Gastrocnemius medialis (tissue), 4 donors: Measurements from ENCODE around the gene FASTKD2. TPM values are rescaled to one million over a fixed set of nuclear protein-coding genes. Genes with fewer than 3 reads are reported as not detected.

Experiments
- ATAC-seq, 2 donors: fragments of 150-250 bp; one replicate each; pipeline ENCODE4 v1.9.1; 2016
- DNase-seq, 2 donors: peaks; one replicate each; pipeline ENCODE4 v3.0.0-alpha.2; 2019
- H3K27ac ChIP-seq, 4 donors: fragments of 200-600 bp; sonication (generic); 1 replicate in 1 of 4; 2 replicates in 3 of 4; pipeline ENCODE4 v1.5.1; 2016 to 2018; ENCODE audit warnings: mild to moderate bottlenecking in 2 of 4, moderate library complexity in 1 of 4
- H3K27me3 ChIP-seq, 3 donors: fragments of 200-600 bp; sonication (generic) in 2 of 3; 1 replicate in 1 of 3; 2 replicates in 2 of 3; pipeline versions ENCODE4 v1.5.1 to v1.6.0; 2016 to 2019; ENCODE audit warnings: mild to moderate bottlenecking in 1 of 3, moderate library complexity in 1 of 3
- H3K36me3 ChIP-seq, 2 donors: fragments of 200-600 bp; sonication (generic) in 1 of 2; one replicate each; pipeline ENCODE4 v1.5.1; 2017 to 2018
- H3K4me1 ChIP-seq, 2 donors: fragments of 200-600 bp; sonication (generic) in 1 of 2; one replicate each; pipeline ENCODE4 v1.5.1; 2016 to 2017; ENCODE audit warnings: mild to moderate bottlenecking in 2 of 2
- H3K4me3 ChIP-seq, 4 donors: fragments of 200-600 bp; sonication (generic) in 3 of 4; 1 replicate in 1 of 4; 2 replicates in 3 of 4; pipeline ENCODE4 v1.5.1; 2016 to 2019; ENCODE audit warnings: mild to moderate bottlenecking in 2 of 4
- H3K9me3 ChIP-seq, 3 donors: fragments of 200-600 bp; sonication (generic) in 2 of 3; 1 replicate in 1 of 3; 2 replicates in 2 of 3; pipeline ENCODE4 v1.5.1; 2016 to 2019
- POLR2A ChIP-seq, 2 donors: fragments of 450-650 bp; IDR thresholded peaks; one replicate each; pipeline ENCODE4 v1.6.1; 2017; ENCODE audit warnings: antibody characterized with exemption in 2 of 2, mild to moderate bottlenecking in 2 of 2, moderate library complexity in 2 of 2
- in situ Hi-C, 4 donors: fragments of 200-750 bp; cut with MboI; loops; one replicate each; pipeline versions ENCODE4 v1.15.0 to v1.8.0; 2017; ENCODE audit warnings: low sequenced_read_pairs in 4 of 4
- intact Hi-C: fragments of 100-400 bp; cut with DNase I; formaldehyde crosslinking; loops from one replicate; pipeline ENCODE4 v1.15.1; 2023; ENCODE audit warnings: low total_unique reads
- total RNA-seq, 4 donors: library from RNA; depleted of rRNA; stranded (reverse); fragments of >200 nt; gene quantifications; one replicate each; pipeline versions ENCODE4 v1.1.0 to v1.2.3, GENCODE V29; 2016
- TF ChIP-seq, protein P1 (sequence below), 5 experiments: fragments of 450-650 bp in 3 of 5; fragments of 200-600 bp in 2 of 5; sonication (generic) in 2 of 5; IDR thresholded peaks in 4 of 5; conservative IDR thresholded peaks in 1 of 5; 1 replicate in 4 of 5; 2 replicates in 1 of 5; pipeline ENCODE4 v1.5.1; 2016 to 2019; ENCODE audit warnings: antibody characterized with exemption in 5 of 5, mild to moderate bottlenecking in 3 of 5, moderate library complexity in 3 of 5

Gene FASTKD2
- total RNA-seq, 4 donors from 2014 or later: 42.9 to 68.6 (median 54.9) TPM

DNA sequence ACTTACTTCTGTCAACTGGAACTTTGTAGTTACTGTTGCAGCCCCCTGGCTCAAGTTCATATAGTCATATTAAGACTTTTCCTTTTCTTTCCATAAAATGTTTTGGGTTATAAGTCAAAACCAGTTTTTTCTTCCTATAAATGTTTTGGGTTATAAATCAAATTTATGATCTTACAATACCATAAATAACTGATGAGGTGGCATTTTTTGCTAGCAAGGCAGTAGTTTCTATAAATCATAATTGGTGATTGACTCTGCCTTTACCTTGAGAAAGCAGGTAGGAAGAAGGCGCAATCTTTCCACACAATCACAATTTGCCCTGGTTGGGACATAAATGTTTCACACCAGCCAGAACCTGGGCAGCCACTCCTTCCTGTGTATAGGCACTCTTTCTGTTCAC, 42.1 kb upstream of the FASTKD2 start:
- intact Hi-C loops (no loop called here), in situ Hi-C loops (no loop called here)
- no peaks in the 10 kb centered on the region for H3K4me1 ChIP-seq

DNA sequence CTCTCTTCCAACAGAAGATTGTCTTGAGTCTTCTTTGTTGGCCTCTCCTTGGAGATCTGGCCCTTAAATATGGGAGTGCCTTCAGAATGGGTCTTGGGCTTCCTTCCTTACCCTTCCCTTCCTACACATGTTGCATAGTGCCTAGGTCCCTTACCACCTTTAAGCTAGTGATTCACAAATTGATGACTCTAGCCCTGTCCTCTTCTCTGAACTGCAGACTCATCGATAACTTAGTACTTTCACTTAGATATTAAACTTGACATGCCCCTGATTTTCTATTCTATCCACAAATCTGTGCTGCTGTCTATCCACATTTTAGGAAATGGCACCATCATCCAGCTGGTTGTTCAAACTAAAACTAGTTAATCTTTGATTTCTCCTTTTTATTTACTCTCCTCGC, 38.1 kb upstream of the FASTKD2 start:
- no peaks in the 10 kb centered on the region for H3K9me3 ChIP-seq
- ATAC-seq: no peak
- no peak for TF ChIP-seq POLR2A (IDR thresholded peaks at IDR 0.05)
- TF ChIP-seq, protein P1, sequence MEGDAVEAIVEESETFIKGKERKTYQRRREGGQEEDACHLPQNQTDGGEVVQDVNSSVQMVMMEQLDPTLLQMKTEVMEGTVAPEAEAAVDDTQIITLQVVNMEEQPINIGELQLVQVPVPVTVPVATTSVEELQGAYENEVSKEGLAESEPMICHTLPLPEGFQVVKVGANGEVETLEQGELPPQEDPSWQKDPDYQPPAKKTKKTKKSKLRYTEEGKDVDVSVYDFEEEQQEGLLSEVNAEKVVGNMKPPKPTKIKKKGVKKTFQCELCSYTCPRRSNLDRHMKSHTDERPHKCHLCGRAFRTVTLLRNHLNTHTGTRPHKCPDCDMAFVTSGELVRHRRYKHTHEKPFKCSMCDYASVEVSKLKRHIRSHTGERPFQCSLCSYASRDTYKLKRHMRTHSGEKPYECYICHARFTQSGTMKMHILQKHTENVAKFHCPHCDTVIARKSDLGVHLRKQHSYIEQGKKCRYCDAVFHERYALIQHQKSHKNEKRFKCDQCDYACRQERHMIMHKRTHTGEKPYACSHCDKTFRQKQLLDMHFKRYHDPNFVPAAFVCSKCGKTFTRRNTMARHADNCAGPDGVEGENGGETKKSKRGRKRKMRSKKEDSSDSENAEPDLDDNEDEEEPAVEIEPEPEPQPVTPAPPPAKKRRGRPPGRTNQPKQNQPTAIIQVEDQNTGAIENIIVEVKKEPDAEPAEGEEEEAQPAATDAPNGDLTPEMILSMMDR (IDR thresholded peaks at IDR 0.05 in 4 of 5, conservative IDR thresholded peaks at IDR 0.05 in 1 of 5): no peak
- no peaks in the 10 kb centered on the region for H3K27me3 ChIP-seq
- H3K27ac ChIP-seq: no peak overlapping the region
- in situ Hi-C loops (no loop called here), intact Hi-C loops (no loop called here)
- no peaks in the 10 kb centered on the region for H3K4me1 ChIP-seq
- no peak for DNase-seq
- no peak overlapping the region for H3K4me3 ChIP-seq
- no peaks in the 10 kb centered on the region for H3K36me3 ChIP-seq

More for the DNA sequence above, 42.1 kb upstream of the FASTKD2 start:
- Histone ChIP-seq H3K9me3 (no peaks in the 10 kb centered on the region), H3K36me3 (no peaks in the 10 kb centered on the region), H3K4me3 (no peak overlapping the region), H3K27me3 (no peaks in the 10 kb centered on the region), H3K27ac (no peak overlapping the region)
- ATAC-seq (no peak), DNase-seq (no peak)
- no peak for TF ChIP-seq POLR2A (IDR thresholded peaks at IDR 0.05)
- TF ChIP-seq, protein P1 (IDR thresholded peaks at IDR 0.05 in 4 of 5, conservative IDR thresholded peaks at IDR 0.05 in 1 of 5): no peak

DNA sequence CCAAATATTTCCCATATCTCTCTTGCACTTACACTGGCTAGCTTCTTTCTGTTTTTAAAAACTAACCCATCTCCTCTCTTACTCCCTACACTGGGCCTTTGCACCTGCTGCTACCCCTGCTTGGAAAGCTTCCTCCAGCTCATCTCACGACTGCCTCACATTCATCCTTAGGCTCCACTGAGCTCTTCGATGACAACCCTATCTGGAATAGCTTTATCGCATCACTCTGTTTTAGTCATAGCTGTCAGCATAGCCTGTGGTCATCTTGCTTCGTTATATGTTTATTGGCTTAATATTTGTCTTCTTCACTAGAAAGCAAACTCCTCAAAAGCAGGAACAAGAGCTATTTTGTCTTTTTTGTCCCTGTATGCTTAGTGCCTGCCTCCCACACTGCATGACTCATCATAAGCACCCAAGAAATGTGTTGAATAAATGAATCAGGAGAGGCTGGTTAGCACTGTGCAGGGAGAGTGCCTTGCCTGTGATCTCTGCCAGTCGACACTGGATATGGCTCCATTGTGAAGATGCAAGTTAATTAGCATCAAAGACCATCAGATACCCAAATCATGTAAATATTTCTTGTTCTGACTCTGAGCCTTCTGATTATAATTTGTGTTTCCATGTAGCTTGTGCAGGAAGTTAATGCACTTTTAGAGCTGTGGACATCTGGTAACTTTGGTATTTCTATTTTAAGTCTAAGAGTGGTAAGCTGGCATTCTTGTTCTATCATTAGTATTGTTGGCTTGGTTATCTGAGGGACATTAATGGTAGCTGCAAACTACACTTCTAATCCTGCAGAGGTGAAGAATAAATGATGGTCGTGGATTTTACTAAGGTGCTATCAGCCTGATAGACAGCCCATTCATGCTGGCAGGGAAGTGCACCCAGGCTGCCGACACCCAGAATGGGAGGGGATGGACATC, 36.9 kb upstream of the FASTKD2 start:
- no peak for TF ChIP-seq POLR2A (IDR thresholded peaks at IDR 0.05)
- TF ChIP-seq, protein P1 (IDR thresholded peaks at IDR 0.05 in 4 of 5, conservative IDR thresholded peaks at IDR 0.05 in 1 of 5): no peak
- intact Hi-C loops: no loop called here
- no peaks in the 10 kb centered on the region for H3K27me3 ChIP-seq
- no peaks in the 10 kb centered on the region for H3K4me1 ChIP-seq
- in situ Hi-C loops: no loop called here
- no peak overlapping the region for H3K27ac ChIP-seq
- no peak for DNase-seq
- no peaks in the 10 kb centered on the region for H3K36me3 ChIP-seq
- no peak for ATAC-seq
- no peak overlapping the region for H3K4me3 ChIP-seq
- H3K9me3 ChIP-seq: no peaks in the 10 kb centered on the region

DNA sequence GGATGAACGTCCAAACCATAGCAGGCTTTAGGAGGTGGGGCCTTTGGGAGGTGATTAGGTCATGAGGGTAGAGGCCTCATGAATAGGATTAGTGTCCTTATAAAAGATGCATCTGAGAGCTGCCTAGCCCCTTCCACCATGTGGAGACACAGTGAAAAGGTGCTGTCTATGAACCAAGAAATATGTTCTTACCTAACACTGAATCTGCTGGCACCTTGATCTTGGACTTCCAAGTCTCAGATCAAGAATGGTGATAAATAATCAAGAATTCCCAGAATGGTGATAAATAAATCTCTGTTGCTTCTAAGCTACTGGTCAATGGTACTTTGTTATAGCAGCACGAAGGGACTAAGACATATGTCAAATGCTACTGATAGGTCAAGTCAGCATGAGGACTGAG, 32.1 kb upstream of the FASTKD2 start:
- no peak overlapping the region for H3K27ac ChIP-seq
- H3K4me1 ChIP-seq: no peaks in the 10 kb centered on the region
- no peaks in the 10 kb centered on the region for H3K36me3 ChIP-seq
- in situ Hi-C loops: no loop called here
- no peaks in the 10 kb centered on the region for H3K9me3 ChIP-seq
- H3K4me3 ChIP-seq: no peak overlapping the region
- TF ChIP-seq, protein P1 (IDR thresholded peaks at IDR 0.05 in 4 of 5, conservative IDR thresholded peaks at IDR 0.05 in 1 of 5): no peak
- no peak for TF ChIP-seq POLR2A (IDR thresholded peaks at IDR 0.05)
- no peak for ATAC-seq
- intact Hi-C loops: no loop called here
- DNase-seq: no peak
- no peaks in the 10 kb centered on the region for H3K27me3 ChIP-seq
